GM06990 (cell line): ENCODE data around the gene MTG1.
"Not testable (repeated sequence)": the region's sequence is repeated elsewhere in the genome, so short reads cannot be mapped to it uniquely, and the experiment has no call there.

Experiments
- DNase-seq: peaks from one replicate; pipeline ENCODE4 v3.0.0-alpha.2; 2011; ENCODE audit not compliant: insufficient read length; ENCODE audit errors: extremely low read depth
- H3K27me3 ChIP-seq: replicated peaks from 2 replicates; pipeline ENCODE4 v1.6.0; 2011; ENCODE audit warnings: low read length; ENCODE audit not compliant: control insufficient read depth, insufficient read depth
- H3K36me3 ChIP-seq: 2 replicates; pipeline ENCODE4 v1.5.1; 2011; ENCODE audit warnings: low read length; ENCODE audit not compliant: control insufficient read depth, insufficient read depth
- H3K4me3 ChIP-seq: replicated peaks from 2 replicates; pipeline ENCODE4 v1.5.1; 2011; ENCODE audit warnings: low read depth, mild to moderate bottlenecking, control low read depth, low read length
- TF ChIP-seq, protein P1 (sequence below): IDR thresholded peaks from 2 replicates; pipeline ENCODE4 v1.5.1; 2011; ENCODE audit warnings: low read length, control low read depth, mild to moderate bottlenecking, inconsistent platforms; ENCODE audit not compliant: insufficient read depth, poor library complexity, severe bottlenecking

Gene MTG1

DNA sequence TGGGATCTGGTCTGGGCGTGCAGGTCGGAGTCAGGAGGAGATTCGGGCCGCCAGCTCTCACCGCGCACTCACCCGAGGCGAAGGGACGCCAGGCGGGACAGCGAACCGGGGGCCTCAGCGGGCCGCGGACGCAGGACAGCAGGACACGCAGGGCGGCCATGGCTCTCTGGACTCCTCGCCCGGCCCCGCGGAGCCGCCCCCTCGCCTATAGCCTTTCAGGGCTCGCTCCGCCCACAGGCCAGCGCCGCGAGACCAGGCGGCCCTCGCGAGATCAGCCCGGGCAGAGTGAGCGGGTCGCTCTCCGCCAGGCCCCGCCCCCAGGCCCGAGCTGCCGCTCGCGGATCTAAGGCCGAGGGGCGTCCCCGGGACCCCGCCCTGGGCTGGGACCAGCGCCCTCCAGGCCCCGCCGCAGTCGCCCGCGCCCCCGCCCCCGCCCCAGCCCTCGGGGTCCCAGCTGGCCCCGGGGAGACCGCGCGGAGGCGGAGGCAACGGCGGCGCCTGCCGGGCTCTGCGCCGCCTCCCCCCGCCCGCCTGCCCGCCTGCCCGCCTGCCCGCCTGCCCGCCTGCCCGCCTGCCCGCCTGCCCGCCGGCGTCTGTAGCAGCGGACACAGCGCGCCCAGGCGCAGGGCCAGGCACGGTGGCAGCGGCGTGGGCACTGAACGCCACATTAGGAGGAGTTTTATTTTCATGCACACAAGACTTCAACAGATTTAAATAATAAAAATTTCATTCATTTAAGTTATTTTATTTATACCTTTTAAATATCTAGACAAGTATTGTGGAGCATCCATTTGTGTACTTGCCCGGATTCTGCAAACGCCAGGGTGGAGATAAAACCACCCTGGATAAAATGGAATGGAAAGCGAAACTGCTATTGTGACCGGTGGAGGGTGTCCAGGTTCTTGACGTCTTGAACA, 20.5 kb upstream of the MTG1 start, which contains the start of gene ECHS1:
Gene ECHS1 (minus strand): TSS at position 181 of the 917 bp plus-strand sequence. CDS start 21 bp downstream, at position 160.
- TF ChIP-seq, protein P1, sequence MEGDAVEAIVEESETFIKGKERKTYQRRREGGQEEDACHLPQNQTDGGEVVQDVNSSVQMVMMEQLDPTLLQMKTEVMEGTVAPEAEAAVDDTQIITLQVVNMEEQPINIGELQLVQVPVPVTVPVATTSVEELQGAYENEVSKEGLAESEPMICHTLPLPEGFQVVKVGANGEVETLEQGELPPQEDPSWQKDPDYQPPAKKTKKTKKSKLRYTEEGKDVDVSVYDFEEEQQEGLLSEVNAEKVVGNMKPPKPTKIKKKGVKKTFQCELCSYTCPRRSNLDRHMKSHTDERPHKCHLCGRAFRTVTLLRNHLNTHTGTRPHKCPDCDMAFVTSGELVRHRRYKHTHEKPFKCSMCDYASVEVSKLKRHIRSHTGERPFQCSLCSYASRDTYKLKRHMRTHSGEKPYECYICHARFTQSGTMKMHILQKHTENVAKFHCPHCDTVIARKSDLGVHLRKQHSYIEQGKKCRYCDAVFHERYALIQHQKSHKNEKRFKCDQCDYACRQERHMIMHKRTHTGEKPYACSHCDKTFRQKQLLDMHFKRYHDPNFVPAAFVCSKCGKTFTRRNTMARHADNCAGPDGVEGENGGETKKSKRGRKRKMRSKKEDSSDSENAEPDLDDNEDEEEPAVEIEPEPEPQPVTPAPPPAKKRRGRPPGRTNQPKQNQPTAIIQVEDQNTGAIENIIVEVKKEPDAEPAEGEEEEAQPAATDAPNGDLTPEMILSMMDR, result no peak
- Histone ChIP-seq H3K4me3 (peak within 1 kb of the TSS; percentile 94), H3K27me3 (no peaks in the 10 kb centered on the region), H3K36me3 (peaks cover 9% of the 10 kb centered on the region)
- DNase-seq, result peak; percentile 94

DNA sequence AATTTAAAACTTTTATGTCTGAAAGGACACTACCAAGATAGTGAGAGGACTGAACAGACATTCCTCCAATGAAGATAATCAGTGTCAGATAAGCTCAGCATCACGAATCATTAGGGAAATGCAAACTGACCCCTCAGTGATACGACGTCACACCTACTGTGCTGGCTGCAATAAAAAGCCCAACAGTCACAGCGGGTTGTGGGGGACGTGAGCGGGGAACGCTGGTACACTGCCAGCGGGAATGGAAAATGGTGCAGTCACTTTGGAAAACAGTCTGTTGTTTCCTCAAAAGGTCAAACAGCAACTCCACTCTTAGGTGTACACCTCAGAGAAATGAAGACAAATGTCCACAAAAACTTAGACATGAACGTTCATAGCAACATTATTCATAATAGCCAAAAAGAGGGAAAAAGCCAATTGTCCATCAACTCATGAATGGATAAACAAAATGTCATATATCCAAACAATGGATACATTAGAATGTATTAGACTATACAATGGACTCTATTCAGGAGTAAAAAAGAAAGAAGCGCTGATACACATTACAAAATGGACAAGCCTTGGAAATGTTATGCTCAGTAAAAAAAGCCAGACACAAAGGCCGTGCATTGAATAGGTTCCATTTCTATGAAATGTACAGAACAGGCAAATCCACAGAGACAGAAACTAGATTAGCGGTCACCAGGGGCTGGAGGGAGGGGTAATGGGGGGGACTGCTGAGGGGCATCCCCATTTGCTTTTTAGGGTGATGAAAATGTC, 18.4 kb upstream of the MTG1 start:
- Histone ChIP-seq H3K36me3 (no peaks in the 10 kb centered on the region; the same call in 1 of the 2 replicates), H3K4me3 (no peak overlapping the region), H3K27me3 (no peaks in the 10 kb centered on the region)
- TF ChIP-seq, protein P1, result no peak
- DNase-seq, result no peak

DNA sequence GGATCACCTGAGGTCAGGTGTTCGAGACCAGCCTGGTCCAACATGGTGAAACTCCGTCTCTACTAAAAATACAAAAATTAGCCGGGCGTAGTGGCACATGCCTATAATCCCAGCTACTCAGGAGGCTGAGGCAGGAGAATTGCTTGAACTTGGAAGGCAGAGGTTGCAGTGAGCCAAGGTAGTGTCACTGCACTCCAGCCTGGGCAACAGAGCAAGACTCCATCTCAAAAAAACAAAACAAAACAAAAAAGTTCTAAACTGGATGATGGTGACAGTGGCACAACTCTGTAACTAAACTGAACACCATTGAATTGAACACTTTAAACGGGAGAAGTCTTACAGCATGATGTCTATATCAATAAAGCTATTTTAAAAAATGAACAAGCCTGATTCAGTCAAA, 17.8 kb upstream of the MTG1 start:
- not testable (repeated sequence) for H3K27me3 ChIP-seq, DNase-seq, H3K36me3 ChIP-seq, H3K4me3 ChIP-seq

DNA sequence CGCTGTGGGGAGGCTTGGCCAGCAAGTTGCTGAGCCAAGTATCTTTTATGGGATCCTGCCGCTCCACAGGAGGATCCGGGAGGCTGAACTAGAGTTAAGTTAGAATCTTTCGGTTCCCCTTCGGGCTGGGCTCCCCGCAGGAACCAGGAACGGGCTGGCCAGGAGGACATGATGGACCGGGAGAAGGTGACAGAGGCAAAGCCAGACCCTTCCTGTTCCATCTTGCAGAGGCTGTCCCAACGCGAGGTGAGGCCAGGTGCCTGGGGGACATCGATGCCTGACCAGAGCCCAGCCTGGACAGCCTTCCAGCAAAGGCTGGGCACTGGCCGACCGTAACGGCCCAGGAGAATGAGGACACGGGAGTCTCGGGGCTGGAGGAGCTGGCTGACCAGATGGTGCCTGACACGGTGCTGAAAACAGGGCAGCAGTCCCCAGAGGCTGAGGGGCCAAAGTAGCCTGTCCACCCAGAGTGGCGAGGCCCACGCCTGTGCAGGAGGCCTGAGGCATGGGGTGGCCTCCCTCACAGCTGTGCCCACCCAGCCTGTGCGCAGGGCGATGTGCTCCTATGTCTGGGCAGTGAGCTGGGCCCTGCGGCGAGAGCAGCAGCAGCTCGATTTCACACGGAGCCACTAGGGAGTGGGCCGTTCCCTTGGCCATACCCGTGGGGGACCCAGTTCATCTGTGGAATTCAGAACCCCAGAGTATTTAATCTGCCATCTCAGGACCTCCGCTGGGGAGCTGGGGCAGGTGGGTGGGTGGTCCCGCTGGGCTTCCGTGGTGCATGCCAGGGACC, 16.7 kb upstream of the MTG1 start:
- DNase-seq, result no peak
- TF ChIP-seq, protein P1, result no peak
- H3K27me3 ChIP-seq, result no peaks in the 10 kb centered on the region
- no peak overlapping the region for H3K4me3 ChIP-seq
- H3K36me3 ChIP-seq, result peaks cover under 1% of the 10 kb centered on the region

DNA sequence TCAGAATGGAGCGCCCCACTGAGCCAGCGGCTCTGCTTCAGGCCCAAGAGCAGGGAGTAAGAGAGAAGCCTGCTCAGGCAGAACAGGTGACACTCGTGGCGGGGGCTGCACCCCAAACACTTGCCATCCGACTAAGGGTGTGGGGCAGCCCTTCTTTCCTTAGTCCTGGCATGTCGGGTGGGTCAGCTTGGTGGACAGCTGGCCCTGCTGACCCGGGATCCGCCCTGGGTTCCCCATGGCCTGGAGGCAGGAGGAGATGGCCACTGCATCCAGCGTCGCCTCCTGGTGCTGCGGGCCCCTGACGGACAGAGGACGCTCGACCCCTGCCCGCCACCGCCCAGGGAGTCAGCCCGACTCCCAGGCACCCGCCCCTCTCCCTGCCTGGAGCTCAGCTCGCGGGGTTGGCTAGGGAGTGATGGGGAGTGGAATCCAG, 16.1 kb upstream of the MTG1 start:
- TF ChIP-seq, protein P1, result no peak
- Histone ChIP-seq H3K4me3 (peak overlapping the region; percentile 82), H3K36me3 (peaks cover 2% of the 10 kb centered on the region), H3K27me3 (no peaks in the 10 kb centered on the region)
- DNase-seq, result no peak
